CD4-positive, alpha-beta T cell treated with Interleukin-4 for 4 hours (primary cell): ENCODE data around the gene OIP5.
A peak's percentile ranks its signal among the peaks of the same experiment; 100 is the strongest.
"Not testable (repeated sequence)": the region's sequence is repeated elsewhere in the genome, so short reads cannot be mapped to it uniquely, and the experiment has no call there.

ENCODE experiments used
- DNase-seq: peaks from one replicate; pipeline ENCODE4 v3.0.0-alpha.2; 2020

The OIP5 gene

DNA sequence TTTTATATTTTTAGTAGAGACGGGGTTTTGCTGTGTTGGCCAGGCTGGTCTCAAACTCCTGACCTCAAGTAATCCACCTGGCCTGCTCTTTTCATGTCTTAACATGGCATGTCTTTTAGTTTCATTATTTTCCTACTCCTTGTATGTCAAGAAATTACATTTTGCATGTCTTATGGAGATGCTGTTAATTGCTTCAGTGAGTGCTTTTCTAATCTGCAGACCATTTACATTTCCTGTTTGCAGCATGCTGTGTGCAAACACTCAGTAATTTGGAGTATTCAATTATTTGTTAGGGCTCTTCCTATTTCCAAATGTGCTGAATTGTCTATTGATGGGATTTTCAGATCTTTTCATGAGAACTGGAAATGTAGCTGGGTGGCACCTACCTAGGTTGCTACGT lies 31.3 kb downstream of the OIP5 start:
- DNase-seq, result not testable (repeated sequence)

- no peak for DNase-seq
These were observed 39.9 kb downstream of the OIP5 start for GRCh38 chr15:41292521-41292920.

DNA sequence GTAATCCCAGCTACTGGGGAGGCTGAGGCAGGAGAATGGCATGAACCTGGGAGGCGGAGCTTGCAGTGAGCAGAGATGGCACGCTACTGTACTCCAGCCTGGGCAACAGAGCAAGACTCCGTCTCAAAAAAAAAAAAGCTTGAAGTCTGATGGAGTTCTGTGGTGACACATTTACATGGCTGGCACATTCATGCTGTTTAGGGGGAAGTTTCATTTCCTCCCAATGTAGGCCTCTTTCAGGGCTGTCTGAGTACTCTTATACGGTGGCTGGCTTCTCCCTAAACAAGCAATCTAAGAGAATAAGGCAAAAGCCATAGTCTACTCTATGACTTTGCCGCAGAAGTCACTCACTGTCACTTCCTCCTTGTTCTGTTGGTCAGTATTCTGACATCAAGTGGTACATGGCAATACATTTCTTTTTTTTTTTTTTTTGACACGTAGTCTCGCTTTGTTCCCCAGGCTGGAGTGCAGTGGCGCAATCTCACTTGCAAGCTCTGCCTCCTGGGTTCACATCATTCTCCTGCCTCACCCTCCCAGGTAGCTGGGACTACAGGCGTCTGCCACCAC lies 41.2 kb downstream of the OIP5 start:
- DNase-seq, result peak; percentile 7

DNA sequence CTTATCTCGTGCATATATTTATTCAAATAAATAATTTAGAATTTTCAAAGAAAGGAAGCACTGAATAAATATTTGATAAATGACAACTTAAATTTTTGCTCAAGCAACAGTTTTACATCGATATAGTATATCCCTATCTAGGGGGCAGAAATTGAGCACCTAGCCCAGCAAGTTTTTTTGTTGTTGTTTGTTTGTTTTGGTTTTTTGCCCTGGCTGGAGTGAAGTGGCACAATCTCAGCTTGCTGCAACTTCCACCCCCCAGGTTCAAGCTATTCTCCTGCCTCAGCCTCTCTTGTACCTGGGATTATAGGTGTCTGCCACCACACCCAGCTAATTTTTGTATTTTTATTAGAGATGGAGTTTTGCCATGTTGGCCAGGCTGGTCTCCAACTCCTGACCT lies 42.4 kb downstream of the OIP5 start:
- DNase-seq, result no peak

GRCh38 chr15:41288464-41288863 lies 43.9 kb downstream of the OIP5 start:
- no peak for DNase-seq

DNA sequence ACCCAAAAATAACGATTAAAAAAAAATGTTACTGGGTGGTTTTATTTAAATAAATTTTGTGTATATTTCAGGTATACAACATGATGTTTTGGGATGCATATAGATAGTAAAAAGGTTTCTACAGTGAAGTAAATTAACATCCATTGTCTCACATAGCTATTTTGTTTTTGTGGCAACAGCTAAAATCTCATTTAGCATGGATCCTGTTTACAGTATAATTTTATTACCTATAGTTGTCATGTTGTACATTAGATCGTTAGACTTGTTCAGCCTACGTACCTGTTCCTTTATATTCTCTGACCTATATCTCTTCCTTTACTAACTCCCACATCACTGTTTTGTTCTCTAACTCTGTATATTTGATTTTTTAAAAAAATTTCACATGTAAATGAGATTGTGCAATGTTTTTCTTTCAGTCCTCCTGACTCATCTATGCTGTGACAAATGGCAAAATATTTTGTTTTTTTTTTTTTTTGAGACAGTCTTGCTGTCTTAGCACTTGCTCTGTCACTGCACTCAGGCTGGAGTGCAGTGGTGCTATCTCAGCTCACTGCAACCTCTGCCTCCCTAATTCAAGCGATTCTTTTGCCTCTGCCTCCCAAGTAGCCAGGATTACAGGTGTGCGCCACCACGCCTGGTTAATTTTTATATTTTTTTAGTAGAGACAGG lies 45.6 kb downstream of the OIP5 start:
- DNase-seq, result no peak

- DNase-seq, result no peak
These were observed 47.1 kb downstream of the OIP5 start for GRCh38 chr15:41285285-41285684.

- DNase-seq, result peak; percentile 45
These were observed 47.8 kb downstream of the OIP5 start for GRCh38 chr15:41284427-41285177.

DNA sequence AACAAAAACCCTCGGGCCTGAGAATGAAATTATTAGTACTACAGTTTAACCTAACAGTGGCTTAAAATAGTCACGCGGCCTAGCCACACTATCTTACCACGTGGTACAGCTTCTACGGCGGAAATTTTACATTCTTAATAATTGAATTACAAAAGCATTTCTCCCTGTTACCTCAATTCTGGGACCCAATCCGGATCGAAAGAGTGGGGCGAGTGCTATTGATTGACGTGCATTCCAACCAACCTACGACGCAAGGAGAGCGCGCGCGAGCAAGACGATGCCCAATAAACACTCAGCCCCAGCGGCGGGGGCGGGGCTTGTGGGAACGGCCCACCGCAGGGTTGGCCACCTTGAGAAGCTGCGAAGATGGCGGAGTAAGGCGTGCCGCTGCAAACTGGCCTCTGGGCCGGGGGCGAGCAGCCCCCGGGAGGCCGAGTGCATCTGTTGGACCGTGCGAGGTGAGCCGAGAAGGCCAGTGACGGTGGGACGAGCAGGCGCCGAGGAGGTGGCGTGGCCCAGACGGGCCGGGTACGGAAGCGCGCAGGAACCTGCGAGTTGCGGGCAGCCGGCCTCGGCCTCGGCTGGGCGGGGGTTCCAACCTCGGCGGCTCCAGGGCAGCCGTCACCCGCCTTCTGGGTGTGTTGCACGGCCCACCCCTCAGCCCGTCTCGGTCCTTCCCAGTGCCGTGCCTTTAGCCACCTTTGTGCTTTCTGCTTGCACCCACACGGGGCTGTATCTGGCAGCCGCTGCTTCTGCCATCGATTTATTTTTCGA lies 48.6 kb downstream of the OIP5 start:
- DNase-seq, result peak; percentile 99

DNA sequence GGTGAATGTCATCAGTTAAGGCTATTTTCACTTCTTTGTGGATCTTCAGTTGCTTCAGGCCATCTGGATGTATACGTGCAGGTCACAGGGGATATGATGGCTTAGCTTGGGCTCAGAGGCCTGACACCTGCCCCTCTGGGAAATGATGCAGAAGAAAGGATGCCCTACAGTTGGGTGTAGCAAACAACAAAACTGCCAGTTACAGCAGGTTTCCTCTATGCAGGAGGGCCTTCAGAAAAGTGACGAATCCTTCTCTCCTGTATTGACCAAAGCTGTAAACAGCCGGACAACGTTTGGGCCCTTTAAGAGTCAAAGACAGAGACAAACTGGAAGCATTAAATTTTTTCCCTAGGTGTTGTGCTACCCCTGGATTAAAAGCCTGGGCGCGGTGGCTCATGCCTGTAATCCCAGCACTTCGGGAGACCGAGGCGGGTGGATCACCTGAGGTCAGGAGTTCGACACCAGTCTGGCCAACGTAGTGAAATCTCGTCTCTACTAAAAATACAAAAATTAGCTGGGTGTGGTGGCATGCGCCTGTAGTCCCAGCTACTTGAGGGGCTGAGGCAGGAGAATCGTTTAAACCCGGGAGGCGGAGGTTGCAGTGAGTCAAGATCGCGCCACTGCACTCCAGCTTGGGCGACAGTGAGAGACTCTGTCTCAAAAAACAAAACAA lies 49.3 kb downstream of the OIP5 start:
- DNase-seq, result not testable (repeated sequence)

DNA sequence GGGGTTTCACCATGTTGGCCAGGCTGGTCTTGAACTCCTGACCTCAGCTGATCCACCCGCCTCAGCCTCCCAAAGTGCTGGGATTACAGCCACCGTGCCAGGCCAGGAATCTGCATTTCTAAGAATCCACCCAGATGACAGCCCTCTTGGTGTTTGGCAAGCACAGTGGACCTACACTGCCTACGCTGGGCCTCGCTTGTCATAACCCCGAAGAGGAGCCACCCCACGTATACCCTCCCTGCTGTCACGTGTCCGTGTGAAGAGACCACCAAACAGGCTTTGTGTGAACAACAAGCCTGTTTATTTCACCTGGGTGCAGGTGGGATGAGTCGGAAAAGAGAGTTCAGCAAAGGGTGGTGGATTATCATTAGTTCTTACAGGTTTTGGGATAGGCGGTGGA lies 50.0 kb downstream of the OIP5 start:
- not testable (repeated sequence) for DNase-seq

DNA sequence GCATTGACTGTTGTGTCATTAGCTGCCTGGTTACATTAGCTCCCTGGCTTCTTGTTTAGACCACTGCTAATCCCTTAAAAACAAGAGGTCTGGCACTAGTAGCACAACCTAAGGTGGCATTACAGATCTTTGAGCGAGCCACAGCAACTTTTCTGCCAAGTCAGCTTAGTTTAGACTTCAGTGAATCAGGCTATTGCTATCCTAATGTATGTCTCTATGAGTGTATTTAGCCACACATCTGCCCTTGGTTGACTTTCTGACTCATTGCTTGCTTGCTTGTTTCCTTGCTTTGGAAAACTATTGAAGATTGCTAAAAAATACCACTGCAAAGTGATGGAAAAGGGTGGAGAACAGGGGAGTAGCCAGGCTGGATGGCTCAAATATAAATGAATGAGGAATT lies 51.2 kb downstream of the OIP5 start:
- DNase-seq, result no peak

GRCh38 chr15:41279535-41280283 lies 52.7 kb downstream of the OIP5 start:
- DNase-seq, result no peak

GRCh38 chr15:41278319-41278718 lies 54.1 kb downstream of the OIP5 start:
- DNase-seq, result no peak

- DNase-seq, result no peak
These were observed 55.6 kb downstream of the OIP5 start for GRCh38 chr15:41276831-41277230.

DNA sequence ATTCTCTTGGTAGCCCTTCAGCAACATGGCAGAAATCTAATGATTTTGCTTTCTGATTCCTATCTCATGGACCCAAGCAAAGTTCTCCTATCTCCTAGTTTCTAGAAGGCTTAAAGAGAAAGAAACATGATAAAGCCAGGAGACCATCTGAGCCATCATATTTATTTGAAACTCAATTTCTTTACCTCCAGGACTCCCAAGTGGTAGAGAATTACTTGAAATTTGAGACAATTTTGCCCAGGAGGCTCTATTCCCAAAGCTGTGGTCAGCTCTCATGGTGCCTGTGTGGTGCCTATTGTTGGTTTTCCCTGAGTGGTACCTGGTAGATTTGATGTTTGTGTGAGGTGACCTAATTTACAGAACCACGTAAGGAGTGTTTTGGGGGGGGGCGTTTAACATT lies 62.5 kb downstream of the OIP5 start:
- DNase-seq, result no peak

DNA sequence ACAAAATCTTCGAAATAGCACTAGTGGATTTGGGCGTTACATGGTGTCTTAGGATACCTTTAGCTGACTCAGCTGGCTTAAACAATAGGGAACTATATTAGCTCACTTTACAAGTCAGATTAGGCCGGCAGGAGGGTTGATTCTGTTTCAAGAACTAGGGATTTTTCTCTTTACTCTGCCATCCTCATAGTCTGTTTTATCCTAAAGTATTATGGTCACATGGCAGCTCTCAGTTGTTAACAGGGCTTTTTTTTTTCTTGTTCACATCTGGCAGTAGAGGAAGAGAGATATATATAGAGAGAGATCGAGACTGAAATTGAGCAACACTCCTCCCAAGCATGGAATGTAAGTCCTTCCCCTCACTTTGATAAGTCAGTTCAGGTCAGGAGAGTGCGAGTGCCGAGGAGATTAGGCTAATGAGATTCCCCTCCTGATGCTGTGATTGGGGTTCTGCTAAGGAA lies 68.5 kb downstream of the OIP5 start:
- DNase-seq, result no peak

DNA sequence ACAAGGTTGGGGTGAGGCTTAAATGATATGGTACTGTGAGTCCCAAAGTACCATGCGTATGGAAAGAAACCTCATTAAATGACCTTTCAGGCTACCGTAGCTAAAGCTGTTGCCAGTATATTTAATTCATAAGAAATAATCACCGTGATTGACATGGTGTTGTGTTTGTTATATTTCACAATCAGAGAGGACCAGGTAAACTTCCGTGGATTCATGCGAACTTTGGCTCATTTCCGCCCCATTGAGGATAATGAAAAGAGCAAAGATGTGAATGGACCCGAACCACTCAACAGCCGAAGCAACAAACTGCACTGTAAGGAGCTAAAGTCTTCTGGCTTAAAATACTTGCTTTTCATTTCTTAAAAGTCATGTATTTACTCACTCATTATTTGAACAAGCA lies 69.8 kb downstream of the OIP5 start:
- no peak for DNase-seq

DNA sequence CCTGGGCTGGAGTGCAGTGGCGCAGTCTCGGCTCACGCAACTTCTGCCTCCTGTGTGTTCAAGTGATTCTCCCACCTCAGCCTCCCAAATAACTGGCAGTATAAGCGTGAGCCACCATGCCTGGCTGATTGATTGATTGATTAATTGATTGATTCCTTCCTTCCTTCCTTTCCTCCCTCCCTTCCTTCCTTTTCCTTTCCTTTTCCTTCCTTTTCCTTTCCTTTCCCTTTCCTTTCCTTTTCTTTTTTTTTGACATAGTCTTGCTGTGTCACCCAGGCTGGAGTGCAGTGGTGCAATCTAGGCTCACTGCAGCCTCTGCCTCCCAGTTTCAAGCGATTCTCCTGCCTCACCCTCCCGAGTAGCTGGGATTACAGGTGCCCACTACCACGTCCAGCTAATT lies 71.5 kb downstream of the OIP5 start:
- not testable (repeated sequence) for DNase-seq

- DNase-seq, result no peak
These were observed 72.7 kb downstream of the OIP5 start for GRCh38 chr15:41259546-41260189.
